ENCODE results near the gene CNGB1.

DNA sequence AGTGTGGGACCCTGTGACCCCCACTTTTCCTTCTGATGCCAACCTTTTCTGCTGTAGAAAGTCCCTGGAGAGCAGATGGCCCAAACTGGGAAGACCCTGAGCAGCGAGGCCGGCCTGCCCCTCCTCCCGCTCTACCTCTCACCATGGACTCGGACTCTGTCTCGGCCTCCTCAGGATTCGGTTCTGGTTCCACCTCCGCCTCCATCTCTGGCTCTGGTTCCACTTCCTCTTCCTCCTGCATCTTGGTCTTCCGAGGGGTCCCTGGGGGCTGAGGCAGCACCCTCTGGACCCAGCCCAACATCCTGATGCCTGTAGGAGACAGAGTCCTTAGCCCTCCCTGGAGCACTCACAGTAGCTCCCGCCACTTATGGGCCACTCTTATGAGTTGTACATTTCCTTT lies 3.9 kb downstream of the CNGB1 start:
- TF ChIP-seq, protein P1, sequence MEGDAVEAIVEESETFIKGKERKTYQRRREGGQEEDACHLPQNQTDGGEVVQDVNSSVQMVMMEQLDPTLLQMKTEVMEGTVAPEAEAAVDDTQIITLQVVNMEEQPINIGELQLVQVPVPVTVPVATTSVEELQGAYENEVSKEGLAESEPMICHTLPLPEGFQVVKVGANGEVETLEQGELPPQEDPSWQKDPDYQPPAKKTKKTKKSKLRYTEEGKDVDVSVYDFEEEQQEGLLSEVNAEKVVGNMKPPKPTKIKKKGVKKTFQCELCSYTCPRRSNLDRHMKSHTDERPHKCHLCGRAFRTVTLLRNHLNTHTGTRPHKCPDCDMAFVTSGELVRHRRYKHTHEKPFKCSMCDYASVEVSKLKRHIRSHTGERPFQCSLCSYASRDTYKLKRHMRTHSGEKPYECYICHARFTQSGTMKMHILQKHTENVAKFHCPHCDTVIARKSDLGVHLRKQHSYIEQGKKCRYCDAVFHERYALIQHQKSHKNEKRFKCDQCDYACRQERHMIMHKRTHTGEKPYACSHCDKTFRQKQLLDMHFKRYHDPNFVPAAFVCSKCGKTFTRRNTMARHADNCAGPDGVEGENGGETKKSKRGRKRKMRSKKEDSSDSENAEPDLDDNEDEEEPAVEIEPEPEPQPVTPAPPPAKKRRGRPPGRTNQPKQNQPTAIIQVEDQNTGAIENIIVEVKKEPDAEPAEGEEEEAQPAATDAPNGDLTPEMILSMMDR (conservative IDR thresholded peaks at IDR 0.05; ENCODE audit: low read depth, low read length) = no peak
- TF ChIP-seq EZH2 (IDR thresholded peaks at IDR 0.05; ENCODE audit: borderline replicate concordance, low read depth, low read length, poor library complexity, severe bottlenecking) = no peak

Data from A673 (cell line).